Pancreas (tissue), 10 donors: Measurements from ENCODE around the gene USP44. TPM values are rescaled to one million over a fixed set of nuclear protein-coding genes. Genes with fewer than 3 reads are reported as not detected.

Experiments used
- ATAC-seq, 4 donors: fragments of 200-7000 bp; cut with Tn5 transposase; one replicate each; pipeline versions ENCODE4 v1.8.0 to v1.9.1; 2020; ENCODE audit warnings: mild to moderate bottlenecking in 4 of 4, moderate library complexity in 4 of 4
- DNase-seq, 6 donors: peaks; one replicate each; pipeline ENCODE4 v3.0.0-alpha.2; 2020
- FAIRE-seq: peaks from 2 replicates; lab custom pipeline; 2012; peaks lifted over from hg19 to GRCh38; lab: Jason Lieb, UNC
- H3K27ac ChIP-seq, 4 donors: fragments of 200-600 bp; sonication (generic); 1 replicate in 3 of 4; 2 replicates in 1 of 4; pipeline versions ENCODE4 v1.5.0 to v1.8.0; 2020
- H3K27me3 ChIP-seq, 4 donors: fragments of 200-600 bp; one replicate each; pipeline ENCODE4 v1.8.0; 2021
- H3K36me3 ChIP-seq, 3 donors: fragments of 200-600 bp; sonication (generic) in 1 of 3; one replicate each; pipeline versions ENCODE4 v1.5.0 to v1.8.0; 2020 to 2021
- H3K4me1 ChIP-seq, 3 donors: fragments of 200-600 bp; one replicate each; pipeline ENCODE4 v1.8.0; 2021
- H3K4me3 ChIP-seq, 4 donors: fragments of 200-600 bp; sonication (generic) in 2 of 4; one replicate each; pipeline versions ENCODE4 v1.5.0 to v1.8.0; 2020 to 2021
- H3K9me3 ChIP-seq, 4 donors: fragments of 200-600 bp; one replicate each; pipeline ENCODE4 v1.8.0; 2021
- WGBS, 2 donors: extraction: QIAGEN DNeasy Blood & Tissue Kit; methylation state at CpG; one replicate each; pipeline ENCODE4 v1.1.7; 2013; 5-methylcytosine and 5-hydroxymethylcytosine counted together
- intact Hi-C, 3 donors: fragments of 100-400 bp; cut with DNase I; formaldehyde crosslinking; loops; one replicate each; pipeline versions ENCODE4 v1.11.1 to v1.14.2; 2022
- polyA plus RNA-seq, 2 donors: library from polyadenylated mRNA; stranded (reverse); fragments of 200-250 nt; gene quantifications; one replicate each; pipeline ENCODE4 v1.2.3, GENCODE V29; 2013
- total RNA-seq, 6 donors: library from RNA; stranded (reverse); fragmentation: NEBNext Ultra II Directional in 4 of 6; extraction: Animal tissue kit (Norgen Biotek cat#: 25700) in 4 of 6; gene quantifications; one replicate each; pipeline versions ENCODE4 v1.2.1 to v1.2.4, GENCODE V29; 2021 to 2023
- TF ChIP-seq, protein P1 (sequence below), 4 donors: fragments of 200-600 bp; sonication (generic) in 3 of 4; IDR thresholded peaks; one replicate each; pipeline versions ENCODE4 v1.5.0 to v1.8.0; 2021; ENCODE audit warnings: antibody characterized with exemption in 4 of 4
- donor health status: healthy with polysubstance abuse.
- donor health status: DM: no; HTN: no; CAD: no; lungs with moderate emphysema.
- donor health status: DM: no; HTN: no; CAD: no.
- donor health status: control.
- donor health status: control.
- donor health status: Bipolar disorder and iron deficiency.
- donor health status: DM: yes; HTN: yes; CAD: no.
- donor health status: DM: no; HTN: no; CAD: no.
- donor health status: DM: no; HTN: no; CAD: no.
- donor health status: DM: yes; HTN: yes; CAD: no.

The USP44 gene
- total and polyA plus RNA-seq, 8 donors: 2.1 to 4.3 (median 2.4) TPM

DNA sequence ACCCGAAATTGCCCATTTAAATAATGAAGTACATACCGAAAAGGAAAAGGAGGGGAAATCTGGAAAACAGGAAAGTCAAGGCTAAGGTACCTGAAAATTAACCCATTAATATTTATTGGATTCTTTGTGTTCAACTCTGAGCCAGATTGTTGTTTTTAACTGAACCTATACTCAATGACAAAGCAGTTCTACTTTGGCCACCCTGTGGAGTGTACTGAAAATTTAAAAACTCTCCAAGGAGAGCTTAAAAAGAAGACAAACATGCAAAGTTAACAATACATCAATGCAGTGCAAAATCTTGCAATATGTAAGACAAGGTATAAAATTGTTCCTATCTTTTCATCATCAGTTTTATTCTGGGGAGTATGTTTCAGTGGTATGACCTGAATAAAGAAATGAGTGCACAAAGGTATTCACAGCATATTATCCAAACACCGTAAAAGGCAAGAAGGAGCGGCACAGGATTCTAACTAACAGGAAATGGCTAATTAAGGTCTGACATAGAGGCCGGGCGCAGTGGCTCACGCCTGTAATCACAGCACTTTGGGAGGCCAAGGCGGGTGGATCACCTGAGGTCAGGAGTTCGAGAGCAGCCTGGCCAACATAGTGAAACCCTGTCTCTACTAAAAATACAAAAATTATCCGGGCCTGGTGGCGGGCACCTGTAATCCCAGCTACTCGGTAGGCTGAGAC is 1.7 kb downstream of the USP44 start:
- TF ChIP-seq, protein P1, sequence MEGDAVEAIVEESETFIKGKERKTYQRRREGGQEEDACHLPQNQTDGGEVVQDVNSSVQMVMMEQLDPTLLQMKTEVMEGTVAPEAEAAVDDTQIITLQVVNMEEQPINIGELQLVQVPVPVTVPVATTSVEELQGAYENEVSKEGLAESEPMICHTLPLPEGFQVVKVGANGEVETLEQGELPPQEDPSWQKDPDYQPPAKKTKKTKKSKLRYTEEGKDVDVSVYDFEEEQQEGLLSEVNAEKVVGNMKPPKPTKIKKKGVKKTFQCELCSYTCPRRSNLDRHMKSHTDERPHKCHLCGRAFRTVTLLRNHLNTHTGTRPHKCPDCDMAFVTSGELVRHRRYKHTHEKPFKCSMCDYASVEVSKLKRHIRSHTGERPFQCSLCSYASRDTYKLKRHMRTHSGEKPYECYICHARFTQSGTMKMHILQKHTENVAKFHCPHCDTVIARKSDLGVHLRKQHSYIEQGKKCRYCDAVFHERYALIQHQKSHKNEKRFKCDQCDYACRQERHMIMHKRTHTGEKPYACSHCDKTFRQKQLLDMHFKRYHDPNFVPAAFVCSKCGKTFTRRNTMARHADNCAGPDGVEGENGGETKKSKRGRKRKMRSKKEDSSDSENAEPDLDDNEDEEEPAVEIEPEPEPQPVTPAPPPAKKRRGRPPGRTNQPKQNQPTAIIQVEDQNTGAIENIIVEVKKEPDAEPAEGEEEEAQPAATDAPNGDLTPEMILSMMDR (IDR thresholded peaks at IDR 0.05): no peak
- no peak overlapping the region for H3K27ac ChIP-seq
- no peaks in the 10 kb centered on the region for H3K36me3 ChIP-seq
- WGBS, 2 donors: 86 to 89% methylated on average over 12 of the region's 12 CpGs
- FAIRE-seq (no peak), ATAC-seq (no peak), DNase-seq (no peak)
- no peaks in the 10 kb centered on the region for H3K27me3 ChIP-seq
- peak overlapping the region in 2 of 4 donors; percentile 87 to 97 for H3K4me3 ChIP-seq
- intact Hi-C loops: no loop called here
- no peaks in the 10 kb centered on the region for H3K9me3 ChIP-seq
- H3K4me1 ChIP-seq: peaks cover 0 to 3% (median 0%) of the 10 kb centered on the region in 3 donors

DNA sequence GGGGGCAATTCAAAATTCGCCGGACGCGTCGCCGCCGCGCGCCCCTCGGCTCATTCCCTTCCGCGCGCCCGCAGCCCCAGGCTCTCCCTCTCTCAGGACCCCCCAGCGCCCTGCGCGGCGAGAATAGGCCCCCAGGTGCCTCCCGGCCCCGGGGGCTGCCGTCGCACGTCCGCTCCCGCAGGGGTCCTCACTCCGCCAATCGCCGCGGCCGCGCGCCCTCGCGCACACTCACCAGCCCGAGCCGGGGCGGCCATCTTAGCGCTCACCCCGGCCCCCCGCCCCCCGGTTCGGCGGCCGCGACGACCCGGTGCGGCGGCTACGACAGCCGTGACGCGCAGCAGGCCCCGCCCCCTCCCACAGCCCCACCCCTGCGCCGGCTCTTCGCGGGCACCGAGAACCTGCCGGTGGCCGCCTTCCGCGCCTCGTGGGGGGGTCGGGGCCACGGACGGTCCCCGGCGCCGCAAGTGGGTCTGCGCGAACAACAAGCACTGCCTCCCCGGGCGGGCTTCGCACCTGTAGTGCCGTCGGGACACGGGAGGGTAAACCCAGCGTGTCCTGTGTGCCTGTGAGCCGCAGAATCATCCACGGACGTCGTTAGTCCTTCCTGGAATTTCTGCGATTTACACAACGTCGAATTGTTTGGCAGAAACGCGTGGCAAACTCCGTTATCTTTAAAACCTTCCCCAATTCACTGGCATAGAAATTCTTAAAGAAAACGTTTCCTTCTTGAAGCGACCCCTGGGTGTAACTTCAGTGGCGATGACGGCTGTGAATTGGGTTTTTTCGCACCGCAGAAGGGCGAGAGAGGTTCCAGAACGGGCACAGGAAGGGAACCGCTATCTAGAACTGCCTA is 2.5 kb downstream of the USP44 start:
- Histone ChIP-seq H3K36me3 (no peaks in the 10 kb centered on the region), H3K4me3 (peak overlapping the region; percentile 35 to 97 (median 85)), H3K9me3 (no peaks in the 10 kb centered on the region), H3K27ac (peak overlapping the region; percentile 57 to 76 (median 66)), H3K27me3 (no peaks in the 10 kb centered on the region), H3K4me1 (peaks cover 0 to 3% (median 0%) of the 10 kb centered on the region in 3 donors)
- intact Hi-C loops: no loop called here
- WGBS, 2 donors: 6 to 8% methylated on average over 74 to 98 of the region's 98 CpGs
- ATAC-seq: peak; percentile 88 to 95 (median 94)
- FAIRE-seq: no peak
- TF ChIP-seq, protein P1 (IDR thresholded peaks at IDR 0.05): no peak
- DNase-seq: peak; percentile 59 to 86 (median 70)

DNA sequence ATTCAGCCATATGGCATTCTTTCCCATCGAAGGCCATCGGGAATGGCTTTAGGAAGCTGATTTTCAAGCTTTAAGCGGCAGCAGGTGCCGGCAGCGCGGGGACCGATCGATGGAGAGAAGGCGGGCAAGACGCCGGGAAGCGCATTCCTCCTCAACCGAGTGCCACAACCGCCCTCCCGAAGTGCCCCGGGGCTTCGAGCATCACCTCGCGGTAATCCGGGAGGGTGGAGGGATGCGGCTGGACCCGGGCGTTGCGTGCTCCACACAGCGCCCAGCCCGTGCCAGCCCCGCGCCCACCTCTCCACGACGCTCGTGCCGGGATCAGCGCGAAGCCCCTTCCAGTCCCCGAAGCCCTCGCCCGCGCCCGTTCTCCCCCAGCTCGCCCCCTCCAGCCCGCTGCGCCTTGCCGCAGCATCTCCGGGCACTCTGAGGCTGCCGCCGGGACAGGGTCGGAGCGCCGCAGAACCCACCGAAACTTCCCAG is 3.2 kb downstream of the USP44 start:
- 0 to 1% methylated on average over 49 to 50 of the region's 50 CpGs for WGBS, 2 donors
- FAIRE-seq (no peak), DNase-seq (peak; percentile 47 to 80 (median 56)), ATAC-seq (peak; percentile 68 to 80 (median 74))
- H3K27me3 ChIP-seq: no peaks in the 10 kb centered on the region
- peaks cover 0 to 3% (median 0%) of the 10 kb centered on the region in 3 donors for H3K4me1 ChIP-seq
- peak overlapping the region; percentile 35 to 97 (median 85) for H3K4me3 ChIP-seq
- H3K27ac ChIP-seq: peak overlapping the region; percentile 57 to 76 (median 66)
- H3K36me3 ChIP-seq: no peaks in the 10 kb centered on the region
- intact Hi-C loops: no loop called here
- H3K9me3 ChIP-seq: no peaks in the 10 kb centered on the region
- TF ChIP-seq, protein P1 (IDR thresholded peaks at IDR 0.05): no peak

DNA sequence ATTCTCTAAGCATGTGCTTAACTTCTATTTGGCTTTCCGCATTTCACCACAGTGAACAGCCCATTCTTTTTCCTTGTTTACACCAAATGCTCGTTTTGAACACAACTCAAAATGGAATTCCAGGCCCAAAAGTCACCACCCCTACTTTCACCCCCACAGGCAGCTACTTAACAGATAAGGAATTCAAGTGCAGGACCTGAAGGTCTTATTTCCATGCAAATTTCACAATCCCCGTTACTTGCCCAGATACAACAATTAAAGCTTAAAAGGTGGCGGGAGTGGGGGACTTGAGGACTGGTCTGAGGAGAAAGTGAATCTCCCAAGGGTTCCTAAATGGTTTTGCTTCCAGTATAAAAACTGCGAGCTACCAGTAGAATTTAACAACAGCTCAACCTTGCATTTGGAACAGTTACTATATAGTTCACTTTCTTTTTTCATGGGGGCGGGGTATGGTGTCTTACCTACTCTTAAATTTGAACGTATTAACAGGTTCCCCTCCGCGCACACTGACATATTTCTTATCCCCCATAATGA is 3.7 kb downstream of the USP44 start:
- Histone ChIP-seq H3K36me3 (no peaks in the 10 kb centered on the region), H3K27ac (peak overlapping the region; percentile 57 to 76 (median 66)), H3K4me3 (peak overlapping the region; percentile 35 to 97 (median 85)), H3K4me1 (peaks cover 0 to 3% (median 0%) of the 10 kb centered on the region in 3 donors), H3K27me3 (no peaks in the 10 kb centered on the region), H3K9me3 (no peaks in the 10 kb centered on the region)
- ATAC-seq (peak; percentile 13 to 35 (median 14)), DNase-seq (peak in 2 of 6 donors; percentile 17 to 19), FAIRE-seq (no peak)
- intact Hi-C loops: no loop called here
- WGBS, 2 donors: 11 to 12% methylated on average over 9 of the region's 9 CpGs
- TF ChIP-seq, protein P1 (IDR thresholded peaks at IDR 0.05): no peak
